Astrocyte (in vitro differentiated cells and primary cell): ENCODE data around the gene VSNL1.

Source experiments
- CTCF ChIP-seq: IDR thresholded peaks from 2 replicates; pipeline ENCODE4 v1.5.1; 2011; ENCODE audit warnings: low read depth, mild to moderate bottlenecking, inconsistent platforms, low read length, moderate library complexity; ENCODE audit not compliant: insufficient read depth
- EZH2 ChIP-seq: IDR thresholded peaks from 2 replicates; pipeline ENCODE4 v1.6.1; 2012; ENCODE audit warnings: mild to moderate bottlenecking, low read length, inconsistent platforms; ENCODE audit not compliant: insufficient read depth

- no peak for TF ChIP-seq CTCF
- TF ChIP-seq EZH2: no peak
Measured at GRCh38 chr2:17625446-17625845, 85.0 kb downstream of the VSNL1 start.
